ENCODE data around the gene TGFBR2. TPM values are rescaled to one million over a fixed set of nuclear protein-coding genes. Genes with fewer than 3 reads are reported as not detected.
A peak's percentile ranks its signal among the peaks of the same experiment; 100 is the strongest.

TGFBR2 gene
- total and polyA plus RNA-seq, 4 donors, result 13.9 to 61.2 (median 33.7) TPM

DNA sequence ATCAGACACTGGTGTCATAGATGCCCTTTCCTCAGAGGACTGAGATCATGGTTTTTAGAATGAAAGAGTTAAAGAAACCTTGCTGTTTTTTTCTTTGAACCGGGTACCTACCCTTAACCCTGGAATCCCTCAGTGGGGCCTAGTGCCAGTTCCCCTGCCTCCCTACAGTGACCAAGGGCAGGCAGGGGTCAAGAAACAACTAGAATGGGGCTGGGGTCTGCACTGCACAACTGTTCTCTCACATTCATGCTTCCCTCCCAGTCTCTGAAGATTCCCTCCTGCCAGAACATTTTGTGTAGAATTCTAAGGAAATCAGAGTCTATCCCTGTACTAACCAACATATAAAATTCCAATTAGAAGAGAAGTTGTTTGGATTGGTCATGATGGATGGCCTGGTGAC, 47.9 kb downstream of the TGFBR2 start:
- no peak for DNase-seq (ENCODE audit: low spot score)
- Histone ChIP-seq H3K4me3 (ENCODE audit: low read depth in 1 of 3, low read length in 3 of 3) (no peak overlapping the region), H3K9me3 (ENCODE audit: control insufficient read depth in 4 of 4, low read length in 3 of 4) (no peaks in the 10 kb centered on the region), H3K27me3 (ENCODE audit: control insufficient read depth in 4 of 4, insufficient read depth in 4 of 4, low read length in 3 of 4) (no peaks in the 10 kb centered on the region), H3K36me3 (ENCODE audit: control insufficient read depth in 4 of 4, insufficient read depth in 3 of 4, low read depth in 1 of 4, low read length in 3 of 4) (peaks cover 8 to 49% (median 22%) of the 10 kb centered on the region in 4 donors), H3K9ac (ENCODE audit: low read depth in 1 of 2, low read length in 2 of 2) (no peak overlapping the region), H3K27ac (ENCODE audit: low read depth in 1 of 2, low read length in 2 of 2) (peak overlapping the region in 1 of 2 donors; percentile 44), H3K4me1 (ENCODE audit: control insufficient read depth in 4 of 4, insufficient read depth in 4 of 4, low read length in 3 of 4) (peaks cover 0 to 26% (median 16%) of the 10 kb centered on the region in 4 donors)
- 88% methylated on average over 1 of the region's 1 CpG for WGBS
- TF ChIP-seq NR2F2 (IDR thresholded peaks at IDR 0.05), result no peak
- TF ChIP-seq, protein P1, sequence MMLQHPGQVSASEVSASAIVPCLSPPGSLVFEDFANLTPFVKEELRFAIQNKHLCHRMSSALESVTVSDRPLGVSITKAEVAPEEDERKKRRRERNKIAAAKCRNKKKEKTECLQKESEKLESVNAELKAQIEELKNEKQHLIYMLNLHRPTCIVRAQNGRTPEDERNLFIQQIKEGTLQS (IDR thresholded peaks at IDR 0.05), result no peak

- H3K27me3 ChIP-seq (ENCODE audit: control insufficient read depth in 4 of 4, insufficient read depth in 4 of 4, low read length in 3 of 4), result no peaks in the 10 kb centered on the region
- H3K9ac ChIP-seq (ENCODE audit: low read depth in 1 of 2, low read length in 2 of 2), result peak overlapping the region in 1 of 2 donors; percentile 27
- TF ChIP-seq TAF1 (conservative IDR thresholded peaks at IDR 0.05) (no peak), MAX (IDR thresholded peaks at IDR 0.05) (peak; percentile 59), RXRA (IDR thresholded peaks at IDR 0.05) (no peak), HNF4A (conservative IDR thresholded peaks at IDR 0.05) (no peak), NR2F2 (IDR thresholded peaks at IDR 0.05) (no peak), REST (IDR thresholded peaks at IDR 0.05) (no peak), FOXA2 (IDR thresholded peaks at IDR 0.05) (no peak), RAD21 (IDR thresholded peaks at IDR 0.05) (peak in 1 of 2 donors; percentile 12), HNF4G (IDR thresholded peaks at IDR 0.05) (no peak), JUND (IDR thresholded peaks at IDR 0.05) (peak in 1 of 2 donors; percentile 14), SP1 (IDR thresholded peaks at IDR 0.05) (no peak)
- TF ChIP-seq, protein P1 (IDR thresholded peaks at IDR 0.05), result no peak
- no peak overlapping the region for H3K4me3 ChIP-seq (ENCODE audit: low read depth in 1 of 3, low read length in 3 of 3)
- WGBS, result 73% methylated on average over 5 of the region's 5 CpGs
- peak overlapping the region; percentile 48 to 57 for H3K27ac ChIP-seq (ENCODE audit: low read depth in 1 of 2, low read length in 2 of 2)
- H3K4me1 ChIP-seq (ENCODE audit: control insufficient read depth in 4 of 4, insufficient read depth in 4 of 4, low read length in 3 of 4), result peaks cover 0 to 27% (median 16%) of the 10 kb centered on the region in 4 donors
- peaks cover 4 to 46% (median 20%) of the 10 kb centered on the region in 4 donors for H3K36me3 ChIP-seq (ENCODE audit: control insufficient read depth in 4 of 4, insufficient read depth in 3 of 4, low read depth in 1 of 4, low read length in 3 of 4)
- no peak for DNase-seq (ENCODE audit: low spot score)
- H3K9me3 ChIP-seq (ENCODE audit: control insufficient read depth in 4 of 4, low read length in 3 of 4), result no peaks in the 10 kb centered on the region
Observed at GRCh38 chr3:30655187-30655812, 48.9 kb downstream of the TGFBR2 start.

DNA sequence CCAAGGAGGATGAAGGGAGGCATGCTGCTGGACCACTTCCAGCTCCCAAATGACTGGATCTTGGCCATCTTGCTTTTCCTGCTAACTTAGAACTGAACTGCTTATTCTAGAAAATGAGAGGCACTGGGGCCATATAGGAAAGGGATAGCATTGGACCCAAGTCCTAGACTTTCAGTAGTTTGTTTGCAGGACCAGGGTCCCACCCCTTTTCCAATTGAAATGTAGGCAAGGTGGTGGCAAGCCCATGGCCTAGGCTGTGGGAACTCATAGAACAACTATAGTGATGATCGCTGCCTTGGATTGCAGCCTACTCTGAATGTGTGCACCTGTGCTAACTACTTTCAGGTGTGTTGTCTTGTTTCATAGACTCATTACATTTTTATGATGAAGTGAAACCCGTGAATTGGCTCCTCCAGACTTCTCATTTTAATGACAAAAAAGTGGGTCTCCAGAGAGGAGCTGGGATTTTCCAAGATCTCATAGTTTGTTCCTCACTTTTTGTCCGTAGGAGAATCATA, 50.3 kb downstream of the TGFBR2 start:
- Histone ChIP-seq H3K27me3 (ENCODE audit: control insufficient read depth in 4 of 4, insufficient read depth in 4 of 4, low read length in 3 of 4) (no peaks in the 10 kb centered on the region), H3K4me3 (ENCODE audit: low read depth in 1 of 3, low read length in 3 of 3) (no peak overlapping the region), H3K9ac (ENCODE audit: low read depth in 1 of 2, low read length in 2 of 2) (no peak overlapping the region), H3K36me3 (ENCODE audit: control insufficient read depth in 4 of 4, insufficient read depth in 3 of 4, low read depth in 1 of 4, low read length in 3 of 4) (peaks cover 5 to 41% (median 17%) of the 10 kb centered on the region in 4 donors), H3K9me3 (ENCODE audit: control insufficient read depth in 4 of 4, low read length in 3 of 4) (no peaks in the 10 kb centered on the region), H3K4me1 (ENCODE audit: control insufficient read depth in 4 of 4, insufficient read depth in 4 of 4, low read length in 3 of 4) (peaks cover 0 to 27% (median 16%) of the 10 kb centered on the region in 4 donors), H3K27ac (ENCODE audit: low read depth in 1 of 2, low read length in 2 of 2) (no peak overlapping the region)
- WGBS, result 95% methylated on average over 3 of the region's 3 CpGs
- DNase-seq (ENCODE audit: low spot score), result no peak
- TF ChIP-seq FOXA1 (IDR thresholded peaks at IDR 0.05) (no peak), FOXA2 (IDR thresholded peaks at IDR 0.05) (no peak), GABPA (IDR thresholded peaks at IDR 0.05 in 1 of 2, conservative IDR thresholded peaks at IDR 0.05 in 1 of 2) (no peak), NR2F2 (IDR thresholded peaks at IDR 0.05) (no peak), EGR1 (IDR thresholded peaks at IDR 0.05; ENCODE audit: low read depth in 2 of 2) (no peak), REST (IDR thresholded peaks at IDR 0.05) (no peak), JUND (IDR thresholded peaks at IDR 0.05) (no peak), TAF1 (conservative IDR thresholded peaks at IDR 0.05) (no peak), HNF4A (conservative IDR thresholded peaks at IDR 0.05) (no peak), YY1 (IDR thresholded peaks at IDR 0.05) (no peak), ZBTB33 (IDR thresholded peaks at IDR 0.05) (no peak)
